ACHN (cell line): ENCODE measurements around the gene DNASE1L1.
A peak's percentile ranks its signal among the peaks of the same experiment; 100 is the strongest.
"Not testable (repeated sequence)": the region's sequence is repeated elsewhere in the genome, so short reads cannot be mapped to it uniquely, and the experiment has no call there.

Experiments used
- DNase-seq: peaks from one replicate; pipeline ENCODE4 v3.0.0-alpha.2; 2015
- in situ Hi-C: cut with HindIII; loops from 2 replicates; pipeline ENCODE4 v1.10.0; 2017; ENCODE audit warnings: low sequenced_read_pairs, low pct_ligation_motif_present, low pct_unique_long_range_greater_than_20kb

DNASE1L1 gene

GRCh38 chrX:154396363-154396762, 12.7 kb downstream of the DNASE1L1 start:
- DNase-seq, in situ Hi-C loops: not testable (repeated sequence)

DNA sequence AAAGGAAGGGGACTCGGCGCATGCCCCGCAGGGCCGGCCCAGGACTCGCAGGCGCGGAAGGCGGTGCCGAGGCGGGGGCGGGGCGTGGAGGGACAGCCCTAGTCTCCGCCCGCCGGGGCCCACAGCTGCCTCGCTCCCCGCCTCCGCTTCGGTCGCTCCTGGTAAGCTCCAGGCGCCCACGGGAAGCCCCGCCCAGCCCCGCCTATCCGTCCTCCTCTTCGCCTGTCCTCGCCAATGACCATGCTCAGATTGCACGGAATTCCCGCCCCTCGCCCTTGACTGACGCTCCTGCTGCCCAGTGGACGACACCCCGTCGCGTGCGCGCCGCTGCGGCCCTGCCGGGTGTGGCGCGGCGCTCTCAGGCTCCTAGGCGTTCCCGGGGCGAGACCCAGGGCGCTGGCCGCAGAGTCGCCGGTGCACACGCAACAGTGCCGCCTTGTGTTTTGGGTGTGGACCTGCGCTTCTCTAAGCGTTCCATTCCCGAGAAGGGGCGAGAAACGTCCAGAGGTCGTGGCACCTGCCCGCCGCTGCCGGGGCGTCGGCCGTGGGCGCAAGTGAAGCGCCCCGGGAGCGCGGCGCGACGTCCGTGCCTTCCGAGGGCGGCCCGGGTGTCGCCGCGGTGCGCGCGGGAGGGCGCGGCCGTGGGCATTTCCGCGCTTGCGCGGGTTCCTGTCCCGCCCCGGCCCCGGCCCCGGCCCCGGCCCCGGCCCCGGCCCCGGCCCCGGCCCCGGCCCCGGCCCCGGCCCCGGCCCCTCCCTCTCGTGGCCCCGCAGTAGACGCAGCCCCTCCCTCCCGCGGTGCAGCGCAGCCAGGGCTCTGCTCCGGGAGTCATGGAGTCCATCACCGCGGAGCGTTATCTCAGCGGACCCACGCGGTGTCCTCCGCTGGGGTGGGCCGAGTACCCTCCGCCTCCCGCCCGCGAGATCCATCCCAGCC, 19.0 kb downstream of the DNASE1L1 start:
- in situ Hi-C loops, DNase-seq: not testable (repeated sequence)

- in situ Hi-C loops: not testable (repeated sequence)
Measured at GRCh38 chrX:154388649-154389048, 20.4 kb downstream of the DNASE1L1 start.

GRCh38 chrX:154388094-154388493, 21.0 kb downstream of the DNASE1L1 start:
- DNase-seq, in situ Hi-C loops: not testable (repeated sequence)

More at GRCh38 chrX:154388649-154389048, 20.4 kb downstream of the DNASE1L1 start:
- DNase-seq: not testable (repeated sequence)

- DNase-seq: no peak
- in situ Hi-C loops: no loop called here
Measured at GRCh38 chrX:154384284-154384892, 24.7 kb downstream of the DNASE1L1 start.

DNA sequence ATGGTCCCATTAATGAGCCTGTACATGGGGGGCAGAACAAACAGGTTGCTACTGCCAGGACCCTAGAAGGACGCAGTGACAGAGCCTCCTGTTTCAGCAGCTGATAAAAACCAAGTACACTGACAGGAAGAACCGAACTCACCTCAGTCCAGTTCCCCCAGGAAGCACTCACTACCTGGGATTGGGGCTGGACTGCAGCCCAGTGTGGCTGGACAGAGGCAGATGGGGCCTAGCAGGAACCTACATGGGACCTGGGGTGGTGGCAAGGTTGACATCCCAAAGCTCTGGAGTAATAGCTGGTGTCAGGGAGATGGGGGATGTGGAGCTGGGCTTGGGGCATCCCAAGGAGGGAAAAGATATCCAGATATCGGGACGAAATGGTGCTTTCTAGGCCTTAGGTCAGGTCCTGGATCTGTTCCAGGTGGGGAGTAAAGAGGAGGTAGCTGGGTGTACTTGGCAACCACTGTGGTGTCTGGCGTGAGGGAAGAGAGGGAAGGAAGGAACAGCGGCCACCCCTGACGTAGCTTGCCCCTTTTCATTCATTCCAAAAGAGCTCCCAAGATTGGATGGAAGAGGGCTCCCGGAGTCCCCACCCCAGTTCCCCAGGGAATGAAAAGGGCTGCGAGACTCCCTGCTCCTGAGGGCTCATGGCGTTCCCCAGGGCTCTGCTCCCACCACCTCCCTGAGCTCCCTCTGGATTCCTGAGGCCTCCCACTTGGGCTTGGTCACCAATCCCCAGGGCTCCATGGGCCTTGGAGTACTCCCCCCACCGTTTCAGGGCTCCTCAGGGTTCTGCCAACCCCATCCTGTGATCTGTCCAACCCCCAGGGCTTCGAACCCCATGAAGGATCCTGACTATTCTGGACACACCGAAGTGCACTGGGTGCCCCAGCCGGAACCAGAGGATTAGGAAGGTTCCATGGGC, 25.4 kb downstream of the DNASE1L1 start:
- in situ Hi-C loops: no loop called here
- DNase-seq: no peak

- no peak for DNase-seq
- in situ Hi-C loops: no loop called here
Measured at GRCh38 chrX:154382483-154383069, 26.5 kb downstream of the DNASE1L1 start.

GRCh38 chrX:154381271-154381670, 27.8 kb downstream of the DNASE1L1 start:
- in situ Hi-C loops: no loop called here
- DNase-seq: no peak

DNA sequence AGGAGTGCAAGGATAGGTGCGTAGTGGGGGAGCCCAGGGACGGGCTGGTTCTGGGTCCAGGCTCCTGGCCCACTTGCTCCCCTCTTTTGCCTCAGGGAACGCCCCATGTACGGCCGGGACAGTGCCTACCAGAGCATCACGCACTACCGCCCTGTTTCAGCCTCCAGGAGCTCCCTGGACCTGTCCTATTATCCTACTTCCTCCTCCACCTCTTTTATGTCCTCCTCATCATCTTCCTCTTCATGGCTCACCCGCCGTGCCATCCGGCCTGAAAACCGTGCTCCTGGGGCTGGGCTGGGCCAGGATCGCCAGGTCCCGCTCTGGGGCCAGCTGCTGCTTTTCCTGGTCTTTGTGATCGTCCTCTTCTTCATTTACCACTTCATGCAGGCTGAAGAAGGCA, 28.3 kb downstream of the DNASE1L1 start:
- no peak for DNase-seq
- in situ Hi-C loops: no loop called here

DNA sequence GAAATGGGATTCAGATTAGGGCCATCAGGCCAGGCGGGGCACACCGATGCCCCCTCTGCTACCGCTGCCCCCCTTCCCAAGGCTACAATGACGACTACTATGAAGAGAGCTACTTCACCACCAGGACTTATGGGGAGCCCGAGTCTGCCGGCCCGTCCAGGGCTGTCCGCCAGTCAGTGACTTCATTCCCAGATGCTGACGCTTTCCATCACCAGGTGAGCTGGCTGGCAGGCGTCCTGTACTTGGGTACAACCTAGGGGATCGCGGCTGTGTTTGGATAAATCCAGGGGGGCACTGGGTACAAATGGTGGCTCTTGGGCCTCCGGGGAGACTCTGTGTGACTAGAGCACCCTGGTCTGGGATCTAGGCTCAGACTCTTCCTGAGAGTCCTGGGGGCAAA, 28.9 kb downstream of the DNASE1L1 start:
- in situ Hi-C loops: no loop called here
- no peak for DNase-seq

- DNase-seq: no peak
- in situ Hi-C loops: no loop called here
Measured at GRCh38 chrX:154379569-154379951, 29.5 kb downstream of the DNASE1L1 start.

DNA sequence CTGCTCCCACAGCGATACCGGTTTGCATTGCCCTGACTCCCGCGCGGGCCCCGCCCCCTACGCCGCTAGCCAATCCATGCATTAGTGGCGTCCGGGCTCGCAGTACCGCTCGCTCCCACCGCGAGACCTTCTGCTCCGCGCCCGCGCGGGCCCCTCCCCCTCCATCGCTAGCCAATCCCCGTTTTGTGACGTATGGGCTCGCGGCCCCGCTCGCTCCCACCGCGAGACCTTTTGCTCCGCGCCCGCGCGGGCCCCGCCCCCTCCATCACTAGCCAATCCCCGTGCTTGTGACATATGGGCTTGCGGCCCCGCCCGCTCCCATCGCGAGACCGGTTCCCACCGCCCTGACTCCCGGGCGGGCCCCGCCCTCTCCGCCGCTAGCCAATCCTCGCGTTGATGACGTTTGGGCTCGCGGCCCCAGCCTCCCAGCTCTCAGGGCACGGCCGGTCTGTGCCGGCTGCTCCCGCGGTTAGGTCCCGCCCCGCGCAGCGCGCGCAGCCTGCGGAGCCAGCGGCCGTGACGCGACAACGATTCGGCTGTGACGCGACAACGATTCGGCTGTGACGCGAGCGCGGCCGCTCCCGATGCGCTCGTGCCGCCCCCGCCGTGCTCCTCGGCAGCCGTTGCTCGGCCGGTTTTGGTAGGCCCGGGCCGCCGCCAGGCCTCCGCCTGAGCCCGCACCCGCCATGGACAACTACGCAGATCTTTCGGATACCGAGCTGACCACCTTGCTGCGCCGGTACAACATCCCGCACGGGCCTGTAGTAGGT, 30.1 kb downstream of the DNASE1L1 start, which contains the start of gene EMD:
Gene EMD (plus strand): TSS at position 497 of the 770 bp plus-strand sequence. CDS start 190 bp downstream, at position 687.
- in situ Hi-C loops: no loop called here
- peak; percentile 90 for DNase-seq

DNA sequence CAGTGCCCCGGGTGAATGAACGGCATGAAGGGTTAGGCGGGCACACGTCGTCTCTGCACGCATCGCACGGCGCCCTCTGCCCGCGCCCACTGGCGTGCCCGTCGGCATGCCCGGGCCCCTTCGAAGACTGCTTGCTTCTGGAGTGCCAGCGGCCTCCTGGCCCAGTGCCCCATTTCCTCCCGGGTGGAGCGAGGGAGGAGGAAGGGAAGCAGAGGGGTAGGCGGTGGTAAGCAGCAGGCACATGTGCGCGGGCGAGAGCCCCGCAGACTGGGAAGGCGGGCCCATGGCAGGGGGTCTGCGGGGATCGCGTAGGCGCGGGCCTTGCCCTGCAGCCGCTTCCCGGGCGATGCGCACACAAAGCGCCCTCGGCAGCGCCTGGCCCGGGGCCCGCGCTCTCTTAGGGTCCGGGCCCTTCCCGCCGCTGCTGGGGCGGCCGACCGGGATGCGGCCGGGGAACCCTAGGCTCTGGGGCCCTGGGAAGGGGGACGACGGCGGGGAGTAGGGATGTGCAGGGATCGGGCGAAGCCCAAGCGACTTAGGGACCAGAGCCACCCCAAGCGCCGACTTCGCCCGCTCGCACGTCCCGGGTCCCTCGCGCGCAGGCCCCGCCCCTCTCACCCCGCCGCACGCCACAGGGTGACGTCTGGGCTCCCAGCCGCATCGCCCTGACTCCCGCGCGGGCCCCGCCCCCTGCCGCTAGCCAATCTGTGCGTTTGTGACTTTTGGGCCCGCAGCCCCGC, 30.8 kb downstream of the DNASE1L1 start:
- in situ Hi-C loops: no loop called here
- DNase-seq: peak; percentile 49

DNA sequence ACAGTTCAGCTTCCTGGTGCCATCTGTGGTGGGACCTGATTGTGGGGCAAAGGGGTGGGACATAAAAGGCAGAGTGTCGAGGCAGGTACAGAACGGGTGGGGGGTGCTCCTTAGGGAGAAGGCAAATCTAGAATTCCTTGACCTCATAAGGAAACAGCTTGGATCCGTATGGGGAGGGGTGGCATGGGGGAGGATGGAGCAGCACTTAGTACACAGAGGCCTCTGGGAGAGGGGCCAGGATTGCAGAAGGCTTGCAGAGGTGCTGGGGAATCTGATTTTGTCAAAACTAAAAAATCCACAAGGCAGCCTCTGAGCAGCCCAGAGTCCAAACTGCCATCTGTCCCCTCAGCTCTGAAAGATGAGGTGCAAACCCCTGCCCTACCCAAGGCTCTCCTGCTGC, 32.3 kb downstream of the DNASE1L1 start:
- in situ Hi-C loops: no loop called here

DNA sequence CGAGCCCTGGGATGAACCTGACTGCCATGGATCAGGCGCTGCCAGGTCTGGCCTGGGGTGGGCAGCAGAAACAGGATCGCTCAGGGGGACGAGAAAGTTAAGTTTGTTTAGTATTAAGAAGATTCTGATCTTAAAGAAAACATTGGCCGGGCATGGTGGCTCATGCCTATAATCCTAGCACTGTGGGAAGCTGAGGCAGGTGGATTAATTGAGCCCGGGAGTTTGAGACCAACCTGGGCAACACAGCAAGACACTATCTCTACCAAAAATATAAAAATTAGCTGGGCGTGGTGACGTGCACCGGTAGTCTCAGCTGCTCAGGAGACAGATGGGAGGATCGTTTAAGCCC, 33.9 kb downstream of the DNASE1L1 start:
- in situ Hi-C loops: no loop called here
- no peak for DNase-seq

More for the DNA sequence above, 32.3 kb downstream of the DNASE1L1 start:
- no peak for DNase-seq

- in situ Hi-C loops: no loop called here
- no peak for DNase-seq
Measured at GRCh38 chrX:154374313-154375155, 34.5 kb downstream of the DNASE1L1 start, which contains the start of gene FLNA. TSS of gene FLNA (minus strand) at chrX:154374634. CDS start at chrX:154371245, 3,389 bp downstream.
